Stomach smooth muscle (tissue), 2 donors: ENCODE data around the gene CFDP1.

Experiments
- H3K27ac ChIP-seq: one replicate; pipeline ENCODE4 v1.7.0; 2013; ENCODE audit warnings: mild to moderate bottlenecking, low read length, inconsistent platforms
- H3K27me3 ChIP-seq, 2 donors: one replicate each; pipeline ENCODE4 v1.7.0; 2013; ENCODE audit warnings: low read length in 2 of 2; ENCODE audit not compliant: insufficient read depth in 2 of 2, control insufficient read depth in 1 of 2
- H3K36me3 ChIP-seq, 2 donors: one replicate each; pipeline ENCODE4 v1.7.0; 2013; ENCODE audit warnings: low read length in 2 of 2; ENCODE audit not compliant: control insufficient read depth in 2 of 2, insufficient read depth in 2 of 2
- H3K4me1 ChIP-seq: one replicate; pipeline ENCODE4 v1.7.0; 2013; ENCODE audit warnings: low read length; ENCODE audit not compliant: control insufficient read depth, insufficient read depth
- H3K4me3 ChIP-seq, 2 donors: one replicate each; pipeline ENCODE4 v1.7.0; 2013; ENCODE audit warnings: low read length in 2 of 2
- H3K9ac ChIP-seq, 2 donors: one replicate each; pipeline ENCODE4 v1.7.0; 2013; ENCODE audit warnings: low read length in 2 of 2, mild to moderate bottlenecking in 1 of 2
- H3K9me3 ChIP-seq, 2 donors: one replicate each; pipeline ENCODE4 v1.7.0; 2013; ENCODE audit warnings: low read length in 2 of 2; ENCODE audit not compliant: control insufficient read depth in 2 of 2
- donor health status: healthy.
- donor health status: Pancreatic carcinoma.

CFDP1 gene

DNA sequence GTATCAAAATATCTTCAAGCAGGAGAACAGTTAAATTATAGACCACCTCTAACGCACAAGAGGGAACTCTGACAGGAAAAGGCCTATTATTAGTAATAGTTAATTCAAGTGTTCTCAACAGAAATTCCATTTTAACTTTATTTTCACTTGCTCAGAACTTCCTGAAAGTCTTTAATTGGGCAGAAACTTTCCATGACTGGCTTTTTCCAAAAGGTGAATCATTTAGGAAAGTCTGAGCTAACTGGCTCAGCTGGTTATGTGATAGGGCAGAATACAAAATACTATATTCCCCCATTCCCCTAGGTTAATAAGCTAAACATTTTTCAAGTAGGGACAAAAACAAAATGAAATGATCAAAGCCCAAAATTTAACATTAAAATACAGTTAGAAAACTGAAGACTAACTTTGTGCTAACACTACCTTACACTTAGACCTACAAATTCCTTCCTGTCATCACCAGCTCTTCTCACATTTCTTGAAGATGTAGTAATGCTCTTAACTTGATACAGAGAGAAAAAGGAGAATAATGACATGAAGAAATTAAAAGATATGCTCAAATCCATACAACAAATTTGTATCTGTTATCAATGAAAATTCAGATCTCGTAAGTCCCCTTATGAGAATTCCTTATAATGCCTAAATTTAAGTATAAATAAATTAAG lies 31.0 kb downstream of the CFDP1 start:
- Histone ChIP-seq H3K36me3 (peaks cover 0 to 4% of the 10 kb centered on the region in 2 donors), H3K27me3 (no peaks in the 10 kb centered on the region), H3K9me3 (no peaks in the 10 kb centered on the region), H3K9ac (no peak overlapping the region), H3K4me1 (no peaks in the 10 kb centered on the region), H3K4me3 (no peak overlapping the region), H3K27ac (no peak overlapping the region)

DNA sequence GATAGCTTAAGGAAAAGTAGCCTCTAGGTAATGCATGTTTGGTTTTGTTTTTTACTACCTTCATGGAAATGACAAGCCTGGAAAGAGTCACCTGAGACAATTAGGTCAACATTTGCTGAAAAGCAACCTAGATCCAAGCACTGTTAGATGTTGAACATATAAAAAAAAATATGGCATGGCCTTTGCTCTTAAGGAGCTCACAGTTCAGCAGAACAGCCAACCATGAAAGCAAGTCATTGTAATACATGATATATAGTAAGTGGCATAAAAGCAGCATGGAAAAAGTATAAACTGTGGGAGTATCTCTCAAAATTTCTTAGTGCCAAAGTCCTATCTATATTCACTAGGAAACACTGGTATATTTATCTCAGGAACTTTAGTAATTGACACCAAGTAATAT lies 31.6 kb downstream of the CFDP1 start:
- Histone ChIP-seq H3K4me3 (no peak overlapping the region), H3K9me3 (no peaks in the 10 kb centered on the region), H3K27me3 (no peaks in the 10 kb centered on the region), H3K36me3 (peaks cover 0 to 4% of the 10 kb centered on the region in 2 donors), H3K9ac (peak overlapping the region in 1 of 2 donors; percentile 28), H3K27ac (no peak overlapping the region), H3K4me1 (no peaks in the 10 kb centered on the region)

DNA sequence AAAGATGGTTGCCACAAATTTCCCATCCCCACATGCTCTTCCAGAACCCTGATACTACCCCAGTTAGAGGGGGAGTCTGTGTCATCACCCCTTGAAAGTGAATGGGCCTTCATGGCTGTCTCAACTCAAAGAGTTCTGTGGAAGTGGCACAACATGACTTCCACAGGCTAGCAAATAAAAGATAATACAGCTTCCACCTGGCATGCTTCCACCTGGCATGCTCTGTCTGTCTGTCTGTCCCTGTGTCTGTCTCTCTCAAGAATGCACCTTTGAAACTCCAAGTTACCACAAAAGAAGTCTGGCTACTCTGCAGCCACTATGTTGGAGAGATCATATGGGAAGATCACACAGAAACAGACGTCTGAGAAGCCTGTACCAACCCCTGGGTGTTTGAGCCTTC lies 35.0 kb downstream of the CFDP1 start:
- Histone ChIP-seq H3K27ac (no peak overlapping the region), H3K4me3 (no peak overlapping the region), H3K9me3 (no peaks in the 10 kb centered on the region), H3K27me3 (no peaks in the 10 kb centered on the region), H3K4me1 (no peaks in the 10 kb centered on the region), H3K9ac (no peak overlapping the region), H3K36me3 (peaks cover 4 to 6% of the 10 kb centered on the region in 2 donors)

GRCh38 chr16:75394941-75395340 lies 38.4 kb downstream of the CFDP1 start:
- Histone ChIP-seq H3K27me3 (no peaks in the 10 kb centered on the region), H3K36me3 (peaks cover 7 to 11% of the 10 kb centered on the region in 2 donors), H3K27ac (no peak overlapping the region)

GRCh38 chr16:75392906-75393305 lies 40.4 kb downstream of the CFDP1 start:
- H3K27ac ChIP-seq: no peak overlapping the region
- no peaks in the 10 kb centered on the region for H3K27me3 ChIP-seq
- H3K36me3 ChIP-seq: peaks cover 7 to 9% of the 10 kb centered on the region in 2 donors
- no peaks in the 10 kb centered on the region for H3K9me3 ChIP-seq
- peaks cover 7% of the 10 kb centered on the region for H3K4me1 ChIP-seq
- no peak overlapping the region for H3K9ac ChIP-seq
- no peak overlapping the region for H3K4me3 ChIP-seq

More at GRCh38 chr16:75394941-75395340, 38.4 kb downstream of the CFDP1 start:
- Histone ChIP-seq H3K4me1 (no peaks in the 10 kb centered on the region), H3K4me3 (no peak overlapping the region), H3K9me3 (no peaks in the 10 kb centered on the region), H3K9ac (no peak overlapping the region)

DNA sequence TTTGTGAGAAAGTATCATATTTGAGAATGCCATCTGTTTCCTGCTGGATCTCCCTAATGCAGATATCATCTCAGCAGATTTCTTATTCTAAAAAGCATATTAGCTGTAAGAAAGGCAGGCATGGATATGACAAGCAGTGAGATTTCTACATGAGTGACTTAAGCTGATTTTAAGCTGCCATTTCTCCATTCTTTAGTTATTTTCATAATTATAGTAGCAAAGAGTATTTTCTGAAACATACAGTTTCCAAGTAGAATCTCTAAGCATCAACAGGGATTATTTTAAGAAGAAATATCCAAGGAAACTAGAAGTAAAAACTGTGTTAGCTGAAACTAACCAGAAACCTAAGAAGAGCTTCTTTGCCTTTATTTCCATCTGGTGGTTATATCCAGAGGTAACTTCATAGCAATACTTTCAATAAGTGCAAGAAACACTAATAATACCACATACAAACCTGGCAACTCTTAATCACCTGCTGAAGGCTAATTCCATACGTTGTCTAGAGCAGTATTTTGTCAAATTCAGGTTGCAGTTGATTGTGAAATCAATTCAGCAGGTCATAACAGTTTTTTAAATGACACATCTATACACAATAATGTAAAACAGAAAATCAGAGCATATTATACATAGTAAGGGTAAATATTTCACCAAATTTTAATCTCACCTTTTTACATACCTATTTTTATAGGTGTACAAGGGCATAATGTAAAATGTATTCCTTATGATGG lies 42.2 kb downstream of the CFDP1 start:
- Histone ChIP-seq H3K36me3 (peaks cover 7 to 9% of the 10 kb centered on the region in 2 donors), H3K9ac (no peak overlapping the region), H3K9me3 (no peaks in the 10 kb centered on the region), H3K27me3 (no peaks in the 10 kb centered on the region), H3K27ac (no peak overlapping the region), H3K4me1 (peaks cover 7% of the 10 kb centered on the region), H3K4me3 (no peak overlapping the region)

- Histone ChIP-seq H3K27me3 (no peaks in the 10 kb centered on the region), H3K9ac (no peak overlapping the region), H3K4me3 (no peak overlapping the region), H3K4me1 (peaks cover 7% of the 10 kb centered on the region), H3K27ac (no peak overlapping the region), H3K36me3 (peaks cover 7% of the 10 kb centered on the region in 2 donors), H3K9me3 (no peaks in the 10 kb centered on the region)
Measured at GRCh38 chr16:75389096-75389690, 44.1 kb downstream of the CFDP1 start.

- peaks cover 7% of the 10 kb centered on the region for H3K4me1 ChIP-seq
Measured at GRCh38 chr16:75387951-75388350, 45.4 kb downstream of the CFDP1 start.

DNA sequence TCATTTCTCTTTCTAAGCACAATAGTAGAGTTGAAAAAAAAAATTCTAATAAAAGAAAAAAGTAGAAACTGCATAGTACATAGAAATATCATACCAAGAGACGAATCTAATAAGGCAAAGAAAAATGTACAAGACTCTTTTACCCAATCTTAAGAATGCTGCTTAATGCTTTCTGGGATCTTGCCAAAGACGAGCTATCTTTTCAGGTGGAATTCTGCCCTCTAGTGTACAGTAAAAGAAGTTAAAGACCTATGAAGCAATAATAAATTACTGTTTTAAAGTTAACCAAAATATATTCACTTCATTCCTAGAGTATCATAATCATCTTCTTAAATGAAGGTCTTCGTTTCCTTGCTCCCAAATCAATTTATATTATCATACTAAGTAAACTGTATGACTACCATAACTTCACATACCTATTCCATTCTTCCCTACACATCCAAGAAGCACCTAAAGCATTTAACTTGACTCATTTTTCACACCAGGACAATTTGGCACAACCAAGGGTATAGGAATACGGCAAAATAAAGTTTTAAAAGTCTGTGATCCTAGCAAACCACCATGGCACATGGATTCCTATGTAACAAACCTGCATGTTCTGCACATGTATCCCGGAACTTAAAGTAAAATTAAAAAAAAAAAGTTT lies 47.7 kb downstream of the CFDP1 start:
- H3K9me3 ChIP-seq: no peaks in the 10 kb centered on the region
- H3K9ac ChIP-seq: no peak overlapping the region
- no peak overlapping the region for H3K4me3 ChIP-seq
- H3K27ac ChIP-seq: no peak overlapping the region
- H3K27me3 ChIP-seq: no peaks in the 10 kb centered on the region
- H3K36me3 ChIP-seq: no peaks in the 10 kb centered on the region
- peaks cover 7% of the 10 kb centered on the region for H3K4me1 ChIP-seq

More at GRCh38 chr16:75387951-75388350, 45.4 kb downstream of the CFDP1 start:
- no peak overlapping the region for H3K27ac ChIP-seq
- no peak overlapping the region for H3K9ac ChIP-seq
- H3K4me3 ChIP-seq: no peak overlapping the region
- no peaks in the 10 kb centered on the region for H3K27me3 ChIP-seq
- H3K9me3 ChIP-seq: no peaks in the 10 kb centered on the region
- H3K36me3 ChIP-seq: peaks cover 2 to 4% of the 10 kb centered on the region in 2 donors

- H3K27ac ChIP-seq: no peak overlapping the region
- no peaks in the 10 kb centered on the region for H3K9me3 ChIP-seq
- no peaks in the 10 kb centered on the region for H3K27me3 ChIP-seq
- no peaks in the 10 kb centered on the region for H3K4me1 ChIP-seq
- H3K36me3 ChIP-seq: no peaks in the 10 kb centered on the region
- H3K9ac ChIP-seq: no peak overlapping the region
- H3K4me3 ChIP-seq: no peak overlapping the region
Measured at GRCh38 chr16:75383141-75383540, 50.2 kb downstream of the CFDP1 start.
